Brain microvascular endothelial cell (primary cell): ENCODE measurements around the gene MAPRE2.

Experiments used
- DNase-seq: peaks from one replicate; pipeline ENCODE4 v3.0.0-alpha.2; 2020
- H3K27ac ChIP-seq: fragments of 250-450 bp; sonication (Bioruptor Pico); 2 replicates; pipeline ENCODE4 v1.5.1; 2020; ENCODE audit warnings: mild to moderate bottlenecking, moderate library complexity
- H3K27me3 ChIP-seq: fragments of 250-450 bp; sonication (Bioruptor Pico); replicated peaks from 2 replicates; pipeline ENCODE4 v1.5.1; 2020; ENCODE audit warnings: mild to moderate bottlenecking
- H3K36me3 ChIP-seq: fragments of 250-450 bp; sonication (Bioruptor Pico); replicated peaks from 2 replicates; pipeline ENCODE4 v1.5.1; 2020; ENCODE audit warnings: mild to moderate bottlenecking
- H3K4me3 ChIP-seq: 2 replicates; pipeline ENCODE4 v1.5.1; 2011; ENCODE audit warnings: low read depth, mild to moderate bottlenecking, control low read depth, low read length, moderate library complexity
- in situ Hi-C: cut with HindIII; loops from 2 replicates; pipeline ENCODE4 v1.10.0; 2017; ENCODE audit warnings: low sequenced_read_pairs, low pct_ligation_motif_present
- TF ChIP-seq, protein P1 (sequence below): IDR thresholded peaks from 2 replicates; pipeline ENCODE4 v1.5.1; 2011; ENCODE audit warnings: low read depth, mild to moderate bottlenecking, moderate library complexity, low read length, control low read depth, inconsistent platforms; ENCODE audit errors: missing control alignments

The MAPRE2 gene

DNA sequence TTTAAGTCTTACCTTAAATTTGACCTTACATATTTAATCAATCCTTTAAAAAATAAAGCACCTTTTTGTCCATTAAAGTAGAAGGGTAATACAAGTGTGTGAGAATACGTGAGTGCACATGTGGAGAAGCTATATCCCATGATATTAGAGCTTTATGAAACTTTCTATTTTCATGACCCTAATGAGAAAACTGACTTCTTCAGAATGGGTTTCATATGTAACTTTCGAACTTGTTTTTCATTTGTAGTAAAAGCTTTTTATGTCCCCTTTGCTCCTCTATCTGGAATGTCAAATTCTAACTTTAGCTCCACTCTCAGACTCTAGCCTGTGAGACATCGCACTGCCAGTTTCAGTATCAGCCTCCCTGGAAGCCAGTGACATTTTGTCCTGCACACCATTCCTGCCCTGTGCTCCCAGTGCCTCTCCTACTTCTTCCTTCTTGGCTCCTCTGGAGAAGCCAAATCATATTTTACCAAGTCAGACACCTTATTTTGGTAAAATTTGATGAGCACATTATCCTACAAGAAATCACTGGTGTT lies 42.0 kb downstream of the MAPRE2 start:
- TF ChIP-seq, protein P1, sequence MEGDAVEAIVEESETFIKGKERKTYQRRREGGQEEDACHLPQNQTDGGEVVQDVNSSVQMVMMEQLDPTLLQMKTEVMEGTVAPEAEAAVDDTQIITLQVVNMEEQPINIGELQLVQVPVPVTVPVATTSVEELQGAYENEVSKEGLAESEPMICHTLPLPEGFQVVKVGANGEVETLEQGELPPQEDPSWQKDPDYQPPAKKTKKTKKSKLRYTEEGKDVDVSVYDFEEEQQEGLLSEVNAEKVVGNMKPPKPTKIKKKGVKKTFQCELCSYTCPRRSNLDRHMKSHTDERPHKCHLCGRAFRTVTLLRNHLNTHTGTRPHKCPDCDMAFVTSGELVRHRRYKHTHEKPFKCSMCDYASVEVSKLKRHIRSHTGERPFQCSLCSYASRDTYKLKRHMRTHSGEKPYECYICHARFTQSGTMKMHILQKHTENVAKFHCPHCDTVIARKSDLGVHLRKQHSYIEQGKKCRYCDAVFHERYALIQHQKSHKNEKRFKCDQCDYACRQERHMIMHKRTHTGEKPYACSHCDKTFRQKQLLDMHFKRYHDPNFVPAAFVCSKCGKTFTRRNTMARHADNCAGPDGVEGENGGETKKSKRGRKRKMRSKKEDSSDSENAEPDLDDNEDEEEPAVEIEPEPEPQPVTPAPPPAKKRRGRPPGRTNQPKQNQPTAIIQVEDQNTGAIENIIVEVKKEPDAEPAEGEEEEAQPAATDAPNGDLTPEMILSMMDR, result no peak
- H3K4me3 ChIP-seq, result no peak overlapping the region
- no peak overlapping the region for H3K27ac ChIP-seq
- no peak for DNase-seq
- no peaks in the 10 kb centered on the region for H3K36me3 ChIP-seq
- in situ Hi-C loops, result no loop called here
- no peaks in the 10 kb centered on the region for H3K27me3 ChIP-seq

- in situ Hi-C loops, result no loop called here
- Histone ChIP-seq H3K27me3 (no peaks in the 10 kb centered on the region), H3K27ac (no peak overlapping the region), H3K36me3 (no peaks in the 10 kb centered on the region), H3K4me3 (no peak overlapping the region)
- DNase-seq, result no peak
- TF ChIP-seq, protein P1, result no peak
Measured at GRCh38 chr18:35084494-35085449, 43.6 kb downstream of the MAPRE2 start.

DNA sequence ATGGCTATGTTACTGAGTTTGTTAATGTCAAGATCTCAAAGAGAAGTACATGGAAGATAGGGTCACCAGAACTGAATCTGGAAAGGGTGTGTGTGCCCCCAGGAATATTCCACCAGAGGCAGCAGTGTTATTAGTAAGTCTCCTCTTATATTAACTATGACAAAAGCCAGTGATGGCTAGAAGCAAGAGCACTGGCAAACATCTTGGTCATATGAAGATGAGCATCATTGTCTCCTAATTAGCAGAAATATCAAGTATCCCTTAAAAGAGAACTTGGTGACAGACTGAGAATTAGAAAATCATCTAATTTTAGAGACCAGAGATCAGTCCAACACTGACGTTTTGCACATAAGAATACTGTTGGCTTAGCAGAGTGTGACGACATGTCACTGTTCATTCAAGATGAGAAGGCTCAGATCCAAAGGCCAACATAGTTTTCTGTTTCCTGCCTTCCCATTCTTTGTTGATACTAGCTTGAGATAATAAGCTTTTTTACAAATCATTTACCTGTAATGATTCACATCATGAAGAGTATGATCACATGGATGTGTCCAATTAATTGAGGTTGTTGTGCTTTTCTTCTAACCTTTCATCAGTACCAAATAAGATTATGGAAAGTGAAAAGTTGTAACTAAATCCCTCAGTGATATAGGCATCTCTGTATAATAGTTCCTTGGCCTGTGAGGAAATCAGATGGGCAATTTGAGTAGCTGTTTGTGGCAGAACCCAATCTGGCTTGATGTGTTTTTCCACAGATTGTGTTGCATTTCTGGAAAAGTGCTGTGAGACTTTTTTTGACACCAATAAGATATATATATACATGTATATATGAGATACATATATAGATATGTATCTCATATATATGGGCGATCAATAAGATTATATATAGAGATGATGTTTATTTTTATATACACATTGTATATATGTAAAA lies 44.5 kb downstream of the MAPRE2 start:
- Histone ChIP-seq H3K27ac (no peak overlapping the region), H3K36me3 (no peaks in the 10 kb centered on the region), H3K27me3 (no peaks in the 10 kb centered on the region), H3K4me3 (no peak overlapping the region)
- in situ Hi-C loops, result no loop called here
- no peak for DNase-seq
- TF ChIP-seq, protein P1, result no peak

DNA sequence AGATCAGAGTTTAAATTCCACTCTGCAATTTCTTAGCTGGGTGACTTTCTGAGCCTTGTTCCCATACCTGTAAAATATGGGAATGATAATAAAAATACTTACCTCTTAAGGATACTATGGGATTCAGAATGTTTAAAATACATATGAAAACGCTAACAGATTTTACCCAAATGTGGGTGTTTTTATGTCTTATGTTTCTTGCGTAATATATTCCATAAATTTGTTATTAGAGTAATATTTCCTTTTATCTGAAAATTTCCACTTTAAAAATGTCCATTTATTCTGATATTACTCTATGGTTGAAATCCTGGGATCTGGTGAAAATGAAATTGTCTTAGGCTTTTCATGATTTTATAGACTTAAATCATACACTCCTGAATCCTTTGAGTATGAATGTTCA lies 45.5 kb downstream of the MAPRE2 start:
- Histone ChIP-seq H3K36me3 (no peaks in the 10 kb centered on the region), H3K27me3 (no peaks in the 10 kb centered on the region), H3K27ac (no peak overlapping the region), H3K4me3 (no peak overlapping the region)
- in situ Hi-C loops, result no loop called here
- DNase-seq, result no peak
- TF ChIP-seq, protein P1, result no peak

GRCh38 chr18:35087726-35088125 lies 46.5 kb downstream of the MAPRE2 start:
- DNase-seq, result no peak
- TF ChIP-seq, protein P1, result no peak
- Histone ChIP-seq H3K4me3 (no peak overlapping the region), H3K27me3 (no peaks in the 10 kb centered on the region), H3K27ac (no peak overlapping the region), H3K36me3 (no peaks in the 10 kb centered on the region)
- in situ Hi-C loops, result no loop called here
